K562 (cell line): Measurements from ENCODE around the gene OR2W1. TPM values are rescaled to one million over a fixed set of nuclear protein-coding genes. Genes with fewer than 3 reads are reported as not detected.

ENCODE experiments used
- ATAC-seq: fragments of 200-7000 bp; cut with Tn5 transposase; 3 replicates; pipeline ENCODE4 v1.9.1; 2020; ENCODE audit warnings: moderate library complexity
- BruUV-seq: library from RNA; stranded (reverse); fragments of 400-500 nt; replicated peaks from 2 replicates; lab custom pipeline; 2021; lab: Mats Ljungman, UMichigan
- CTCF ChIA-PET: fragments of 300-600 bp; formaldehyde crosslinking; extraction: SDS; loops from one replicate; lab custom pipeline; 2021; ENCODE audit warnings: low intra/inter-chr PET ratio; lab: Yijun Ruan, JAX
- POLR2A ChIA-PET: fragments of 300-600, 350-650 bp; sonication (Branson Sonifier 250); formaldehyde crosslinking; extraction: SDS; loops from one replicate; lab custom pipeline; 2021; ENCODE audit warnings: antibody characterized with exemption, inconsistent platforms; lab: Yijun Ruan, JAX
- DNase-seq, 4 experiments: peaks; one replicate each; pipeline versions ENCODE4 v3.0.0 to v3.0.0-alpha.2; 2011 to 2018; ENCODE audit warnings: low spot score in 3 of 4, mixed read lengths in 3 of 4; ENCODE audit errors: extremely low read depth in 1 of 4
- FAIRE-seq: peaks from 2 replicates; lab custom pipeline; 2011; peaks lifted over from hg19 to GRCh38; lab: Jason Lieb, UNC
- H2AFZ ChIP-seq: 2 replicates; pipeline ENCODE4 v1.6.0; 2011; ENCODE audit warnings: low read depth, low read length, control low read depth, inconsistent platforms
- H3K27ac ChIP-seq: fragments of 200-600 bp; 3 replicates; pipeline ENCODE4 v1.8.0; 2011; ENCODE audit warnings: low read depth, mild to moderate bottlenecking, control low read depth, inconsistent platforms, low read length, moderate library complexity, mixed read lengths; ENCODE audit errors: extremely low read depth
- H3K27me3 ChIP-seq, 2 experiments: fragments of 300-600 bp in 1 of 2; 2 replicates in 1 of 2; 3 replicates in 1 of 2; pipeline versions ENCODE4 v1.6.0 to v1.8.0; 2011; ENCODE audit warnings: inconsistent platforms in 2 of 2, low read length in 2 of 2, mild to moderate bottlenecking in 1 of 2, mixed read lengths in 1 of 2, moderate library complexity in 1 of 2; ENCODE audit not compliant: control insufficient read depth in 2 of 2, insufficient read depth in 2 of 2
- H3K36me3 ChIP-seq: fragments of 300-600 bp; 3 replicates; pipeline ENCODE4 v1.8.0; 2011; ENCODE audit warnings: mild to moderate bottlenecking, low read length, inconsistent platforms; ENCODE audit not compliant: control insufficient read depth, insufficient read depth
- H3K4me1 ChIP-seq, 2 experiments: fragments of 200-600 bp in 1 of 2; replicated peaks in 1 of 2; 2 replicates in 1 of 2; 3 replicates in 1 of 2; pipeline versions ENCODE4 v1.5.1 to v1.8.0; 2011; ENCODE audit warnings: inconsistent platforms in 2 of 2, low read length in 2 of 2, mild to moderate bottlenecking in 1 of 2, mixed read lengths in 1 of 2, moderate library complexity in 1 of 2; ENCODE audit not compliant: control insufficient read depth in 2 of 2, insufficient read depth in 2 of 2
- H3K4me2 ChIP-seq: 2 replicates; pipeline ENCODE4 v1.6.1; 2011; ENCODE audit warnings: low read length, control low read depth, inconsistent platforms, mixed read lengths; ENCODE audit not compliant: insufficient read depth
- H3K4me3 ChIP-seq: fragments of 200-600 bp; sonication (generic), shearing (Covaris generic); 2 replicates; pipeline ENCODE4 v1.5.1; 2016; ENCODE audit warnings: control low read depth, inconsistent platforms
- H3K79me2 ChIP-seq: fragments of 200-600 bp; 3 replicates; pipeline ENCODE4 v1.8.0; 2011; ENCODE audit warnings: low read length, inconsistent platforms; ENCODE audit not compliant: control insufficient read depth, insufficient read depth
- H3K9ac ChIP-seq, 2 experiments: 2 replicates each; pipeline versions ENCODE4 v1.6.0 to v1.6.1; 2011; ENCODE audit warnings: low read depth in 2 of 2, low read length in 2 of 2, control low read depth in 1 of 2, inconsistent platforms in 1 of 2, mild to moderate bottlenecking in 1 of 2, mixed read lengths in 1 of 2; ENCODE audit not compliant: insufficient read depth in 1 of 2
- H3K9me1 ChIP-seq: one replicate; pipeline ENCODE4 v1.6.0; 2011; ENCODE audit warnings: inconsistent platforms, mild to moderate bottlenecking, low read length, moderate library complexity; ENCODE audit not compliant: control insufficient read depth, insufficient read depth
- H3K9me3 ChIP-seq: replicated peaks from 2 replicates; pipeline ENCODE4 v1.5.1; 2011; ENCODE audit warnings: low read depth, low read length, inconsistent platforms; ENCODE audit not compliant: control insufficient read depth, insufficient read depth
- H4K20me1 ChIP-seq: replicated peaks from 2 replicates; pipeline ENCODE4 v1.6.1; 2011; ENCODE audit warnings: low read length, inconsistent platforms, mixed read lengths; ENCODE audit not compliant: control insufficient read depth, insufficient read depth
- BRD4 ChIP-seq: fragments of 200-600 bp; sonication (generic); IDR thresholded peaks from 2 replicates; pipeline ENCODE4 v1.6.1; 2017; ENCODE audit warnings: inconsistent platforms
- EHMT2 ChIP-seq: fragments of 450-650 bp; IDR thresholded peaks from 2 replicates; pipeline ENCODE4 v1.6.1; 2018; ENCODE audit warnings: antibody characterized with exemption
- MAFF ChIP-seq: IDR thresholded peaks from 2 replicates; pipeline ENCODE4 v1.6.1; 2012; ENCODE audit warnings: low read length, improper control_type of control experiment
- MBD1 ChIP-seq: fragments of 250-450 bp; sonication (Bioruptor Pico); IDR thresholded peaks from 2 replicates; pipeline ENCODE4 v1.8.0; 2022; ENCODE audit warnings: inconsistent platforms
- NR0B1 ChIP-seq: fragments of 450-650 bp; IDR thresholded peaks from one replicate; pipeline ENCODE4 v1.6.1; 2018; ENCODE audit warnings: mild to moderate bottlenecking, moderate library complexity; ENCODE audit not compliant: partially characterized antibody
- ZNF316 ChIP-seq: fragments of 450-650 bp; IDR thresholded peaks from 2 replicates; pipeline ENCODE4 v1.6.1; 2016
- ZNF592 ChIP-seq: fragments of 450-650 bp; IDR thresholded peaks from 2 replicates; pipeline ENCODE4 v1.6.1; 2017; ENCODE audit warnings: antibody characterized with exemption, mild to moderate bottlenecking
- WGBS: fragments of 100-300 bp; shearing (Covaris generic); methylation state at CpG from one replicate; pipeline ENCODE4 v1.1.6; 2016; ENCODE audit warnings: low coverage, mixed read lengths; ENCODE audit not compliant: insufficient coverage; ENCODE audit errors: missing lambda C conversion rate; 5-methylcytosine and 5-hydroxymethylcytosine counted together
- in situ Hi-C: fragments of 300-500 bp; cut with MboI; formaldehyde crosslinking; loops from 4 replicates; pipeline ENCODE4 v1.15.0; 2018; ENCODE audit warnings: inconsistent platforms, mixed read lengths
- intact Hi-C: fragments of 100-400 bp; cut with micrococcal nuclease; formaldehyde crosslinking; loops from 2 replicates; pipeline ENCODE4 v1.14.2; 2022
- polyA plus RNA-seq, 8 experiments: library from polyadenylated mRNA; depleted of rRNA in 4 of 8; stranded (reverse) in 5 of 8; unstranded in 3 of 8; fragments of >200 nt; fragmentation: Nextera tagmentation in 2 of 8; fragmentation: Illumina TruSeq in 1 of 8; extraction: Ambion mirVana in 2 of 8; extraction: Trizol in 1 of 8; gene quantifications; 2 replicates each; pipeline versions ENCODE4 v1.2.1 to v1.2.3, GENCODE V29; 2011 to 2014; ENCODE audit warnings: inconsistent platforms in 1 of 8, missing spikeins in 1 of 8
- total RNA-seq, 7 experiments: library from RNA; depleted of rRNA in 6 of 7; stranded (reverse); fragments of >200 nt in 6 of 7; fragmentation: Illumina TruSeq in 2 of 7; extraction: Trizol in 2 of 7; gene quantifications; 2 replicates each; pipeline versions ENCODE4 v1.2.1 to v1.2.3, GENCODE V29; 2011 to 2021; ENCODE audit warnings: low replicate concordance in 1 of 7

The OR2W1 gene
- total and polyA plus RNA-seq, 9 of the 15 experiments (the other 6 are each of a cell fraction or from before 2014, with no cell fraction given) = not detected

- CTCF ChIA-PET = no interaction called here
- Histone ChIP-seq H4K20me1 (no peaks in the 10 kb centered on the region), H2AFZ (no peak overlapping the region), H3K9me1 (no peaks in the 10 kb centered on the region), H3K79me2 (no peaks in the 10 kb centered on the region), H3K4me1 (no peaks in the 10 kb centered on the region), H3K4me2 (no peak overlapping the region), H3K9ac (no peak overlapping the region), H3K9me3 (no peaks in the 10 kb centered on the region), H3K36me3 (no peaks in the 10 kb centered on the region), H3K4me3 (no peak overlapping the region), H3K27me3 (peaks cover 2 to 8% of the 10 kb centered on the region in 2 experiments; a peak in 3 of 5 replicates), H3K27ac (no peak overlapping the region)
- ATAC-seq (no peak), DNase-seq (no peak), FAIRE-seq (no peak)
- WGBS = 0% methylated on average over 3 of the region's 3 CpGs
- in situ Hi-C loops = no loop called here
- intact Hi-C loops = no loop called here
- no TSS peak for BruUV-seq
- POLR2A ChIA-PET = no interaction called here
- TF ChIP-seq MBD1 (CRISPR knock-in tag) = no peak
- no peak for TF ChIP-seq BRD4
- peak; percentile 26; the same call in 1 of the 2 replicates for TF ChIP-seq MAFF
- no peak for TF ChIP-seq ZNF592
- no peak for TF ChIP-seq NR0B1
- peak; percentile 50; the same call in 1 of the 2 replicates for TF ChIP-seq ZNF316
- TF ChIP-seq EHMT2 = no peak
These were observed 6.7 kb upstream of the OR2W1 start for GRCh38 chr6:29051680-29052079.
